H9 (cell line): ENCODE measurements around the gene IL31RA. TPM values are rescaled to one million over a fixed set of nuclear protein-coding genes. Genes with fewer than 3 reads are reported as not detected.

Experiments
- DNase-seq: peaks from one replicate; pipeline ENCODE4 v3.0.0-alpha.2; 2017
- H2AFZ ChIP-seq: one replicate; pipeline ENCODE4 v1.6.1; 2013; ENCODE audit warnings: mild to moderate bottlenecking, low read length, control low read depth, moderate library complexity
- H2AK5ac ChIP-seq: 2 replicates; pipeline ENCODE4 v1.6.1; 2013; ENCODE audit warnings: low read length, control low read depth, mixed read lengths; ENCODE audit not compliant: insufficient read length
- H2BK120ac ChIP-seq: one replicate; pipeline ENCODE4 v1.6.1; 2013; ENCODE audit warnings: low read depth, mild to moderate bottlenecking, low read length, control low read depth, inconsistent platforms; ENCODE audit not compliant: poor library complexity, severe bottlenecking
- H2BK12ac ChIP-seq: 2 replicates; pipeline ENCODE4 v1.6.1; 2013; ENCODE audit warnings: low read length, control low read depth, mixed read lengths, low read depth; ENCODE audit not compliant: insufficient read length
- H2BK15ac ChIP-seq: 2 replicates; pipeline ENCODE4 v1.6.1; 2013; ENCODE audit warnings: low read depth, low read length, control low read depth
- H2BK20ac ChIP-seq: one replicate; pipeline ENCODE4 v1.6.1; 2013; ENCODE audit warnings: low read depth, mild to moderate bottlenecking, low read length, control low read depth, inconsistent platforms; ENCODE audit not compliant: poor library complexity, severe bottlenecking
- H2BK5ac ChIP-seq: 2 replicates; pipeline ENCODE4 v1.6.1; 2013; ENCODE audit warnings: low read length, control low read depth, mixed read lengths; ENCODE audit not compliant: insufficient read length
- H3K14ac ChIP-seq: 2 replicates; pipeline ENCODE4 v1.6.1; 2013; ENCODE audit warnings: low read length, control low read depth; ENCODE audit not compliant: insufficient read depth
- H3K18ac ChIP-seq: 2 replicates; pipeline ENCODE4 v1.6.1; 2013; ENCODE audit warnings: low read depth, mild to moderate bottlenecking, mixed read lengths, low read length, control low read depth; ENCODE audit not compliant: insufficient read length
- H3K23ac ChIP-seq: 2 replicates; pipeline ENCODE4 v1.6.1; 2013; ENCODE audit warnings: low read length, control low read depth, mixed read lengths, low read depth; ENCODE audit not compliant: insufficient read length
- H3K23me2 ChIP-seq: 2 replicates; pipeline ENCODE4 v1.6.1; 2013; ENCODE audit warnings: low read depth, mild to moderate bottlenecking, mixed read lengths, low read length, control low read depth; ENCODE audit not compliant: insufficient read length, poor library complexity, severe bottlenecking
- H3K27ac ChIP-seq: 2 replicates; pipeline ENCODE4 v1.5.1; 2013; ENCODE audit warnings: low read length, control low read depth, mixed read lengths, low read depth; ENCODE audit not compliant: insufficient read length
- H3K27me3 ChIP-seq: 2 replicates; pipeline ENCODE4 v1.6.1; 2013; ENCODE audit warnings: low read length, control low read depth, inconsistent platforms; ENCODE audit not compliant: insufficient read depth
- H3K4ac ChIP-seq: 2 replicates; pipeline ENCODE4 v1.6.1; 2013; ENCODE audit warnings: low read depth, mild to moderate bottlenecking, control low read depth, inconsistent platforms, low read length, moderate library complexity
- H3K4me1 ChIP-seq: 2 replicates; pipeline ENCODE4 v1.6.1; 2013; ENCODE audit warnings: low read length, control low read depth, inconsistent platforms; ENCODE audit not compliant: insufficient read depth
- H3K4me2 ChIP-seq: 2 replicates; pipeline ENCODE4 v1.6.1; 2013; ENCODE audit warnings: low read length, control low read depth, mixed read lengths; ENCODE audit not compliant: insufficient read length, insufficient read depth
- H3K56ac ChIP-seq: 2 replicates; pipeline ENCODE4 v1.6.1; 2013; ENCODE audit warnings: low read depth, mild to moderate bottlenecking, mixed read lengths, low read length, control low read depth; ENCODE audit not compliant: insufficient read length
- H3K79me1 ChIP-seq: 2 replicates; pipeline ENCODE4 v1.6.1; 2013; ENCODE audit warnings: low read depth, mild to moderate bottlenecking, moderate library complexity, low read length, control low read depth, inconsistent platforms; ENCODE audit not compliant: insufficient read depth, poor library complexity, severe bottlenecking
- H3K79me2 ChIP-seq: 2 replicates; pipeline ENCODE4 v1.6.1; 2013; ENCODE audit warnings: low read length, control low read depth, inconsistent platforms; ENCODE audit not compliant: insufficient read depth
- H3K9ac ChIP-seq: 2 replicates; pipeline ENCODE4 v1.6.1; 2013; ENCODE audit warnings: low read length, control low read depth, mixed read lengths; ENCODE audit not compliant: insufficient read length; ENCODE audit errors: extremely low read depth
- H3K9me3 ChIP-seq: one replicate; pipeline ENCODE4 v1.6.1; 2013; ENCODE audit warnings: low read depth, low read length, inconsistent platforms; ENCODE audit not compliant: control insufficient read depth
- H3T11ph ChIP-seq: one replicate; pipeline ENCODE4 v1.6.1; 2013; ENCODE audit warnings: mild to moderate bottlenecking, low read length, control low read depth, inconsistent platforms
- H4K20me1 ChIP-seq: one replicate; pipeline ENCODE4 v1.6.1; 2013; ENCODE audit not compliant: control insufficient read depth, insufficient read length, insufficient read depth
- H4K5ac ChIP-seq: 2 replicates; pipeline ENCODE4 v1.6.1; 2013; ENCODE audit warnings: low read depth, mild to moderate bottlenecking, mixed read lengths, low read length, control low read depth; ENCODE audit not compliant: insufficient read length
- H4K8ac ChIP-seq: replicated peaks from 2 replicates; pipeline ENCODE4 v1.6.1; 2013; ENCODE audit warnings: low read length, control low read depth, mixed read lengths, low read depth; ENCODE audit not compliant: insufficient read length
- H4K91ac ChIP-seq: 2 replicates; pipeline ENCODE4 v1.6.1; 2013; ENCODE audit warnings: low read depth, mild to moderate bottlenecking, moderate library complexity, mixed read lengths, low read length, control low read depth; ENCODE audit not compliant: insufficient read length
- H3K27ac Mint-ChIP-seq, 3 experiments: 2 replicates in 2 of 3; 3 replicates in 1 of 3; pipeline ENCODE4 v1.8.0; 2020 to 2021; ENCODE audit warnings: mixed read lengths in 3 of 3, mild to moderate bottlenecking in 1 of 3, moderate library complexity in 1 of 3
- H3K27me3 Mint-ChIP-seq: 2 replicates; pipeline ENCODE4 v1.8.0; 2021; ENCODE audit warnings: low read depth, mild to moderate bottlenecking, moderate library complexity, mixed read lengths
- H3K36me3 Mint-ChIP-seq, 3 experiments: 2 replicates in 2 of 3; 3 replicates in 1 of 3; pipeline ENCODE4 v1.8.0; 2020 to 2021; ENCODE audit warnings: low read depth in 3 of 3, mixed read lengths in 3 of 3; ENCODE audit not compliant: insufficient read depth in 1 of 3
- H3K4me1 Mint-ChIP-seq, 2 experiments: 2 replicates each; pipeline ENCODE4 v1.8.0; 2020; ENCODE audit warnings: mixed read lengths in 2 of 2
- H3K4me3 Mint-ChIP-seq, 2 experiments: 2 replicates in 1 of 2; 3 replicates in 1 of 2; pipeline ENCODE4 v1.8.0; 2020 to 2021; ENCODE audit warnings: mild to moderate bottlenecking in 2 of 2, mixed read lengths in 2 of 2, moderate library complexity in 1 of 2
- H3K9me3 Mint-ChIP-seq, 2 experiments: 2 replicates in 1 of 2; 3 replicates in 1 of 2; pipeline ENCODE4 v1.8.0; 2020; ENCODE audit warnings: mild to moderate bottlenecking in 2 of 2, mixed read lengths in 2 of 2, moderate library complexity in 1 of 2
- CTCF ChIP-seq: fragments of 200-600 bp; sonication (generic); conservative IDR thresholded peaks from 3 replicates; pipeline ENCODE4 v1.8.0; 2021; ENCODE audit warnings: antibody characterized with exemption, mild to moderate bottlenecking
- WGBS: extraction: QIAGEN DNeasy Blood & Tissue Kit; methylation state at CpG from one replicate; pipeline ENCODE4 v1.1.7; 2013; ENCODE audit warnings: missing lambda C conversion rate, low lambda C conversion rate, mixed read lengths; ENCODE audit not compliant: insufficient read length; ENCODE audit errors: extremely low coverage; 5-methylcytosine and 5-hydroxymethylcytosine counted together
- total RNA-seq: library from RNA; stranded (reverse); gene quantifications from 2 replicates; pipeline ENCODE4 v1.2.1, GENCODE V29; 2021

Gene IL31RA
- total RNA-seq, 1 experiment from 2014 or later = 0.11 TPM

DNA sequence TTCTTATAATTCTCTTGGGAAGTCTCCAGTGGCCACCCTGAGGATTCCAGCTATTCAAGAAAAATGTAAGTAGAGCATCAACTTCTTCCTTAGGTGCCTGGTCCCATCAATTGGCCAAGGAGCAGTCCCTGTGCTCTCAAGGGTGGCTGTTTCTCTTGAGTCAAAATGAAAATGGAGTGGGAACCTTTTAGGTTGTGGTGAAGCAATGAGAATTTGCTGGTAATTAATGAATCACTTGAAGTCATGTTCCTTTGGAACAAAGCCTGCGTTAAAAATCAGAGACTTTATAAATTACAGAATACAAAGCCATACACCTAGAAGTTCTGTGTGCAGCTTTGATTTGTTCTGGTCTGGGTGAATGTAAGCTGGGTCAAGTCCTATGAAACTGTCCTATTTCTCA, 48.9 kb downstream of the IL31RA start:
- H3K4ac ChIP-seq = no peak overlapping the region
- no CpG with 5 or more reads among the region's 1 CpG for WGBS

More for the DNA sequence above, 48.9 kb downstream of the IL31RA start:
- H3K27me3 ChIP-seq = no peaks in the 10 kb centered on the region
- no peak overlapping the region for H3K9ac ChIP-seq
- H3K4me1 Mint-ChIP-seq = no peaks in the 10 kb centered on the region; a peak in 1 of 4 replicates
- H3K14ac ChIP-seq = no peak overlapping the region
- no peak overlapping the region for H3K4me3 Mint-ChIP-seq
- H3K23ac ChIP-seq = no peak overlapping the region
- no peaks in the 10 kb centered on the region for H3K79me2 ChIP-seq
- H3K9me3 Mint-ChIP-seq = no peaks in the 10 kb centered on the region
- H3K4me2 ChIP-seq = no peak overlapping the region
- DNase-seq = no peak
- H3K27ac ChIP-seq = no peak overlapping the region
- no peaks in the 10 kb centered on the region for H4K20me1 ChIP-seq
- peaks cover 2% of the 10 kb centered on the region for H3K27me3 Mint-ChIP-seq
- H2BK20ac ChIP-seq = no peak overlapping the region
- no peak overlapping the region for H2AK5ac ChIP-seq
- TF ChIP-seq CTCF = no peak
- H3K18ac ChIP-seq = no peak overlapping the region
- H4K91ac ChIP-seq = no peak overlapping the region
- no peaks in the 10 kb centered on the region for H3K4me1 ChIP-seq
- no peak overlapping the region for H4K5ac ChIP-seq
- H2BK12ac ChIP-seq = no peak overlapping the region
- H3K27ac Mint-ChIP-seq = no peak overlapping the region
- no peak overlapping the region for H2BK120ac ChIP-seq
- H3K79me1 ChIP-seq = no peaks in the 10 kb centered on the region
- H3K23me2 ChIP-seq = no peaks in the 10 kb centered on the region
- no peak overlapping the region for H3K56ac ChIP-seq
- H3K9me3 ChIP-seq = no peaks in the 10 kb centered on the region
- no peak overlapping the region for H3T11ph ChIP-seq
- H2BK15ac ChIP-seq = no peak overlapping the region
- no peaks in the 10 kb centered on the region for H3K36me3 Mint-ChIP-seq
- H2AFZ ChIP-seq = no peak overlapping the region
- no peak overlapping the region for H2BK5ac ChIP-seq
- no peak overlapping the region for H4K8ac ChIP-seq
